Measurements from ENCODE around the gene SMIM36. TPM values are rescaled to one million over a fixed set of nuclear protein-coding genes. Genes with fewer than 3 reads are reported as not detected.

SMIM36 gene
- total and polyA plus RNA-seq, 10 of the 15 experiments (the other 5 are each of a cell fraction or from before 2014, with no cell fraction given) = not detected

- no peaks in the 10 kb centered on the region for H3K27me3 ChIP-seq (replicated peaks in 1 of 2; ENCODE audit: control insufficient read depth in 2 of 2, insufficient read depth in 2 of 2, low read length in 1 of 2)
- no peak overlapping the region for H3K9ac ChIP-seq (ENCODE audit: control insufficient read depth, insufficient read depth, low read length)
- H3K79me2 ChIP-seq (ENCODE audit: control insufficient read depth, insufficient read depth, low read length) = no peaks in the 10 kb centered on the region
- RAD21 ChIA-PET (ENCODE audit: unreplicated experiment) = interaction anchor here (0.7 to 6.4 kb wide), 4 partner anchors 9 to 20 kb away, joined by 4 to 99 read pairs (median 24); partner anchors contain the start of gene MMD
- no peaks in the 10 kb centered on the region for H3K36me3 ChIP-seq (ENCODE audit: control insufficient read depth in 2 of 2, insufficient read depth in 2 of 2, low read length in 1 of 2)
- ATAC-seq (no peak), FAIRE-seq (no peak), DNase-seq (ENCODE audit: low read depth, low spot score) (no peak)
- peak overlapping the region; percentile 7; the same call in 1 of the 2 replicates for H3K27ac ChIP-seq (ENCODE audit: control insufficient read depth, insufficient read depth)
- H3K4me2 ChIP-seq (ENCODE audit: control insufficient read depth, insufficient read depth) = no peak overlapping the region
- in situ Hi-C loops (cut with MboI) = no loop called here
- BruUV-seq (replicated peaks) = no TSS peak
- intact Hi-C loops (cut with micrococcal nuclease; ENCODE audit: unreplicated experiment) = loop anchor here (5.0 kb wide), 1 partner anchor 77 kb away; the partner anchor contains the start of gene SMIM36
- TF ChIP-seq PRDM15 (CRISPR knock-in tag; IDR thresholded peaks at IDR 0.05) (no peak), MXI1 (IDR thresholded peaks at IDR 0.05; ENCODE audit: low read depth, low read length) (no peak), SUZ12 (IDR thresholded peaks at IDR 0.05; ENCODE audit: unreplicated experiment) (no peak), POLR2A (IDR thresholded peaks at IDR 0.05; ENCODE audit: low read depth, low read length) (no peak), ESRRA (IDR thresholded peaks at IDR 0.05; ENCODE audit: low read length) (no peak), ZNF622 (IDR thresholded peaks at IDR 0.05) (no peak), RB1 (IDR thresholded peaks at IDR 0.05; ENCODE audit: borderline replicate concordance) (no peak), PAX8 (IDR thresholded peaks at IDR 0.05) (no peak), HDAC6 (IDR thresholded peaks at IDR 0.05; ENCODE audit: unreplicated experiment) (no peak), STAT3 (IDR thresholded peaks at IDR 0.05; ENCODE audit: low read depth, low read length) (no peak), EZH2 (IDR thresholded peaks at IDR 0.05; ENCODE audit: borderline replicate concordance, control insufficient read depth, low read depth, low read length) (no peak), IKZF2 (IDR thresholded peaks at IDR 0.05) (no peak), YY1 (IDR thresholded peaks at IDR 0.05; ENCODE audit: low read depth, low read length) (no peak), BCL3 (IDR thresholded peaks at IDR 0.05; ENCODE audit: borderline replicate concordance, insufficient read depth, low read depth, low read length, poor library complexity, severe bottlenecking) (no peak), ZZZ3 (IDR thresholded peaks at IDR 0.05; ENCODE audit: control insufficient read depth, insufficient read length, low read depth) (no peak), PML (IDR thresholded peaks at IDR 0.05; ENCODE audit: low read length) (no peak), PBX3 (IDR thresholded peaks at IDR 0.05; ENCODE audit: insufficient replicate concordance, low read depth, low read length) (no peak), RAD21 (IDR thresholded peaks at IDR 0.05; ENCODE audit: insufficient read depth, low read depth, low read length) (no peak)
- no peaks in the 10 kb centered on the region for H4K20me1 ChIP-seq (ENCODE audit: control insufficient read depth, insufficient read depth)
- H3K4me1 ChIP-seq (ENCODE audit: control insufficient read depth, insufficient read depth, low read length) = peaks cover 22% of the 10 kb centered on the region
- no peak overlapping the region for H3K4me3 ChIP-seq
- POLR2A ChIA-PET = interaction anchor here (0.7 to 6.6 kb wide), 4 partner anchors 10 to 344 kb away, joined by 3 to 106 read pairs (median 16); partner anchors contain the start of gene MMD
- no peak overlapping the region for H2AFZ ChIP-seq (ENCODE audit: control insufficient read depth, low read depth, low read length)
- no peaks in the 10 kb centered on the region for H3K9me3 ChIP-seq (replicated peaks; ENCODE audit: control insufficient read depth, insufficient read depth, low read length)
- WGBS (ENCODE audit: insufficient coverage, insufficient replicate concordance, low lambda C conversion rate, missing lambda C conversion rate) = 80% methylated on average over 4 of the region's 4 CpGs
- SMC1A ChIA-PET (ENCODE audit: uncharacterized antibody, unreplicated experiment) = interaction anchor here (0.6 to 17.7 kb wide), 5 partner anchors 14 to 77 kb away, joined by 3 to 359 read pairs (median 3); partner anchors contain the start of gene MMD
- CTCF ChIA-PET = interaction anchor here (1.3 kb wide), 1 partner anchor 12 kb away, joined by 3 read pairs; no protein-coding TSS in a partner anchor
Measured at GRCh38 chr17:55435408-55435807, 75.8 kb downstream of the SMIM36 start.
